Measurements from ENCODE around the gene UNC5B.

UNC5B gene

GRCh38 chr10:71317739-71318138 is 105.4 kb downstream of the UNC5B start:
- TF ChIP-seq, protein P1, sequence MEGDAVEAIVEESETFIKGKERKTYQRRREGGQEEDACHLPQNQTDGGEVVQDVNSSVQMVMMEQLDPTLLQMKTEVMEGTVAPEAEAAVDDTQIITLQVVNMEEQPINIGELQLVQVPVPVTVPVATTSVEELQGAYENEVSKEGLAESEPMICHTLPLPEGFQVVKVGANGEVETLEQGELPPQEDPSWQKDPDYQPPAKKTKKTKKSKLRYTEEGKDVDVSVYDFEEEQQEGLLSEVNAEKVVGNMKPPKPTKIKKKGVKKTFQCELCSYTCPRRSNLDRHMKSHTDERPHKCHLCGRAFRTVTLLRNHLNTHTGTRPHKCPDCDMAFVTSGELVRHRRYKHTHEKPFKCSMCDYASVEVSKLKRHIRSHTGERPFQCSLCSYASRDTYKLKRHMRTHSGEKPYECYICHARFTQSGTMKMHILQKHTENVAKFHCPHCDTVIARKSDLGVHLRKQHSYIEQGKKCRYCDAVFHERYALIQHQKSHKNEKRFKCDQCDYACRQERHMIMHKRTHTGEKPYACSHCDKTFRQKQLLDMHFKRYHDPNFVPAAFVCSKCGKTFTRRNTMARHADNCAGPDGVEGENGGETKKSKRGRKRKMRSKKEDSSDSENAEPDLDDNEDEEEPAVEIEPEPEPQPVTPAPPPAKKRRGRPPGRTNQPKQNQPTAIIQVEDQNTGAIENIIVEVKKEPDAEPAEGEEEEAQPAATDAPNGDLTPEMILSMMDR (IDR thresholded peaks at IDR 0.05; ENCODE audit: poor library complexity, severe bottlenecking): no peak
- Histone ChIP-seq H3K36me3 (ENCODE audit: low read depth) (no peaks in the 10 kb centered on the region), H3K27ac (ENCODE audit: poor library complexity, severe bottlenecking) (no peak overlapping the region), H3K4me1 (ENCODE audit: insufficient read depth, poor library complexity, severe bottlenecking) (no peaks in the 10 kb centered on the region), H3K27me3 (ENCODE audit: insufficient read depth, poor library complexity, severe bottlenecking) (no peaks in the 10 kb centered on the region), H3K4me3 (ENCODE audit: severe bottlenecking) (no peak overlapping the region), H3K9me3 (ENCODE audit: severe bottlenecking) (no peaks in the 10 kb centered on the region)
- ATAC-seq (ENCODE audit: low read depth): no peak
- DNase-seq (ENCODE audit: low spot score): no peak

- peak within 1 kb of the TSS; percentile 47 for H3K4me3 ChIP-seq (ENCODE audit: severe bottlenecking)
- ATAC-seq (ENCODE audit: low read depth) (peak; percentile 92), DNase-seq (ENCODE audit: low spot score) (no peak)
- H3K9me3 ChIP-seq (ENCODE audit: severe bottlenecking): no peaks in the 10 kb centered on the region
- H3K36me3 ChIP-seq (ENCODE audit: low read depth): no peaks in the 10 kb centered on the region
- no peaks in the 10 kb centered on the region for H3K4me1 ChIP-seq (ENCODE audit: insufficient read depth, poor library complexity, severe bottlenecking)
- no peak within 1 kb of the TSS for H3K27ac ChIP-seq (ENCODE audit: poor library complexity, severe bottlenecking)
- TF ChIP-seq, protein P1 (IDR thresholded peaks at IDR 0.05; ENCODE audit: poor library complexity, severe bottlenecking): peak; percentile 83
- no peaks in the 10 kb centered on the region for H3K27me3 ChIP-seq (ENCODE audit: insufficient read depth, poor library complexity, severe bottlenecking)
These were observed 106.9 kb downstream of the UNC5B start, which contains the start of gene SLC29A3 for GRCh38 chr10:71319042-71319799. SLC29A3 (plus strand) TSS chr10:71319259; CDS start chr10:71319310, 51 bp downstream.

DNA sequence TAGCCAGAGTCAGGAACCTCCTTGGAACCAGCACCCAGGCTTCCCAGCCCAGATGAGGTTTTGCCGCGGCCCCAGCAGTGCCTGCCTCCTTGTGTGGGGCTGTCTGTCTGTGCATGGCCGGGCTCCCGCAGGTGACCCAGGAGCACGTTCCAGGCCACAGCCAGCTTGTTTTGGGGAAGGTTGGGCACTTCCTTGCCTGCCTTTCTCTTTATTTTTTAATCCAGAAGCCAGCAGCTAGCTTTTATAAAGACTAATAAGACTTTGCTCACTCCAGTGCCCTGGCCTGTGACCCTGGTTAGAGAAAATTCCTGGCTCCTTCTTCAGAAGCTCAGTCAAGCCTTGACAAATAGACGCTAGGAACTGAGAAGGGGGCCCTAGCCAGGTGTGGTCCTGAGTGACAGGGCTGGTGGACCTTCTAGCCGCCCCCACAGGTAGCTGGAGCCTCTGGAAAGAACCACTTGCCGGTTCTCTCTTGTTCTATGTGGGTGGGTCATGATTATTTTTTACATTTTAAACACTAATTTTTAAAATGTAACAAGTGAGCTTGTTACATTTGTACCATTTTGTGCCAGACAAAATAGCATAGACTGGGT is 107.5 kb downstream of the UNC5B start:
- DNase-seq (ENCODE audit: low spot score) (no peak), ATAC-seq (ENCODE audit: low read depth) (no peak)
- TF ChIP-seq, protein P1 (IDR thresholded peaks at IDR 0.05; ENCODE audit: poor library complexity, severe bottlenecking): peak; percentile 27
- Histone ChIP-seq H3K4me1 (ENCODE audit: insufficient read depth, poor library complexity, severe bottlenecking) (no peaks in the 10 kb centered on the region), H3K27me3 (ENCODE audit: insufficient read depth, poor library complexity, severe bottlenecking) (no peaks in the 10 kb centered on the region), H3K36me3 (ENCODE audit: low read depth) (no peaks in the 10 kb centered on the region), H3K4me3 (ENCODE audit: severe bottlenecking) (peak overlapping the region; percentile 47), H3K9me3 (ENCODE audit: severe bottlenecking) (no peaks in the 10 kb centered on the region), H3K27ac (ENCODE audit: poor library complexity, severe bottlenecking) (no peak overlapping the region)

GRCh38 chr10:71320592-71320991 is 108.2 kb downstream of the UNC5B start:
- DNase-seq (ENCODE audit: low spot score) (no peak), ATAC-seq (ENCODE audit: low read depth) (no peak)
- H3K4me3 ChIP-seq (ENCODE audit: severe bottlenecking): no peak overlapping the region
- no peaks in the 10 kb centered on the region for H3K36me3 ChIP-seq (ENCODE audit: low read depth)
- no peaks in the 10 kb centered on the region for H3K27me3 ChIP-seq (ENCODE audit: insufficient read depth, poor library complexity, severe bottlenecking)
- TF ChIP-seq, protein P1 (IDR thresholded peaks at IDR 0.05; ENCODE audit: poor library complexity, severe bottlenecking): no peak
- H3K27ac ChIP-seq (ENCODE audit: poor library complexity, severe bottlenecking): no peak overlapping the region
- no peaks in the 10 kb centered on the region for H3K4me1 ChIP-seq (ENCODE audit: insufficient read depth, poor library complexity, severe bottlenecking)
- H3K9me3 ChIP-seq (ENCODE audit: severe bottlenecking): no peaks in the 10 kb centered on the region

DNA sequence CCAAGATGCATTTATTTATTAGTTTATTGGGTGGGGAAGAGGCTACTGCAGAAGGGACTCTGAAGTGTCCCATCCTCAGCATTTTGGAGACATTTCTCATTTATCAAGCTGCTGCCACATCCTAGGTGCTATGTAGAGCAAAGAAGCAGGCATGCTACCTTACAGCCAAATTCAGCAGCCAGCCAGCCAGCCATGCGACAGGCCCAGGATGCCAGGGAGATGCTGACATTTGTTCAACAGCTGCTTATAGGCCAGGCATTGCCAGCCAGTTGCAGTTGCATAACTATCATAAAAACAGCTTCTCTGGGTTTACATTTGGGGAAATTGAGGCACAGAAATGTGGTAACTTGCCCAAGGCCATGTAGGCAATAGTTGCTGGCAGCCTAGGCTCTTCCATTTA is 109.0 kb downstream of the UNC5B start:
- Histone ChIP-seq H3K4me3 (ENCODE audit: severe bottlenecking) (no peak overlapping the region), H3K27ac (ENCODE audit: poor library complexity, severe bottlenecking) (no peak overlapping the region), H3K4me1 (ENCODE audit: insufficient read depth, poor library complexity, severe bottlenecking) (no peaks in the 10 kb centered on the region), H3K9me3 (ENCODE audit: severe bottlenecking) (no peaks in the 10 kb centered on the region), H3K36me3 (ENCODE audit: low read depth) (no peaks in the 10 kb centered on the region), H3K27me3 (ENCODE audit: insufficient read depth, poor library complexity, severe bottlenecking) (no peaks in the 10 kb centered on the region)
- TF ChIP-seq, protein P1 (IDR thresholded peaks at IDR 0.05; ENCODE audit: poor library complexity, severe bottlenecking): no peak
- no peak for ATAC-seq (ENCODE audit: low read depth)
- DNase-seq (ENCODE audit: low spot score): no peak

Measured in RWPE2 (cell line).